Brain microvascular endothelial cell (primary cell): Measurements from ENCODE around the gene WDR77.

Experiments
- DNase-seq: peaks from one replicate; pipeline ENCODE4 v3.0.0-alpha.2; 2020
- H3K27ac ChIP-seq: fragments of 250-450 bp; sonication (Bioruptor Pico); 2 replicates; pipeline ENCODE4 v1.5.1; 2020; ENCODE audit warnings: mild to moderate bottlenecking, moderate library complexity
- H3K27me3 ChIP-seq: fragments of 250-450 bp; sonication (Bioruptor Pico); replicated peaks from 2 replicates; pipeline ENCODE4 v1.5.1; 2020; ENCODE audit warnings: mild to moderate bottlenecking
- H3K36me3 ChIP-seq: fragments of 250-450 bp; sonication (Bioruptor Pico); replicated peaks from 2 replicates; pipeline ENCODE4 v1.5.1; 2020; ENCODE audit warnings: mild to moderate bottlenecking
- H3K4me3 ChIP-seq: 2 replicates; pipeline ENCODE4 v1.5.1; 2011; ENCODE audit warnings: low read depth, mild to moderate bottlenecking, control low read depth, low read length, moderate library complexity
- in situ Hi-C: cut with HindIII; loops from 2 replicates; pipeline ENCODE4 v1.10.0; 2017; ENCODE audit warnings: low sequenced_read_pairs, low pct_ligation_motif_present
- TF ChIP-seq, protein P1 (sequence below): IDR thresholded peaks from 2 replicates; pipeline ENCODE4 v1.5.1; 2011; ENCODE audit warnings: low read depth, mild to moderate bottlenecking, moderate library complexity, low read length, control low read depth, inconsistent platforms; ENCODE audit errors: missing control alignments

WDR77 gene

DNA sequence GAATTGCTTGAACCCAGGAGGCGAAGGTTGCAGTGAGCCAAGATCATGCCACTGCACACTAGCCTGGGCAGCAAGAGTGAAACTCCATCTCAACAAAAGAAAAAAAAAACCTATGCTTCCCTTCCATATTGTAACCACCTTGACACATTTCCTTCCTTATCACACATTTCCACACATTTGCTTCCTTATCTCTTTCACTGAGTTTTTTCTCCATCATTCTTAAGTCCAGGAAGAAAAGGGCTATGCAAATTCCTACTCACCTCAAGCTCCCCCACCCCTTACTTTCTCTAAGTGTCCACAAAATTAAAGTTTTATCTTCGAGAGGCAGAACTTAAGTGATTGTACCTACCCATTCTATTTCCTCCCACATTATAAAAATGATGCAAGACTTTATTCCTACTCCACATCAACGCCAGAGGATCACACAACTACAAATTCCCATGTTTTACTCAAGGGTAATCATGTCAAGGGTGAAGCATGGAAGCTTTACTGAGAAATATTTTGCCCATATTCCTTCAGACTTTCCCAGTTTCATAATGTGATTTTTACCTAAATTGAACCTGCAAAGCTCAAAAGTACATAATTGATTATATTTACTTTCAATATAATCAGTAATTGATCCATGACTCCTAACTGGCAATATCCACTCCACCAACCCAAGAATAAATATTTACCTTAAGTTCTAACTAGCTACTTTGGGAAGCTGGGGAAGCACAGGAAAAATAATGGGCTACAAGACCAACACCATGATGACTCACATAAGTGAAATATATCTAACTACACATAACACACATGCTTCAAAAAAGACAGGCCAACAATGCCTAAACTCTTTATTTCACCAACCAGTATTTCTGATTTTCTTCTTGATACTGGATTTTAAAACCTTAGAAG, 9.3 kb downstream of the WDR77 start:
- DNase-seq, result no peak
- no peak overlapping the region for H3K4me3 ChIP-seq
- H3K36me3 ChIP-seq, result peaks cover 48% of the 10 kb centered on the region
- in situ Hi-C loops, result no loop called here
- H3K27ac ChIP-seq, result no peak overlapping the region
- H3K27me3 ChIP-seq, result no peaks in the 10 kb centered on the region
- TF ChIP-seq, protein P1, sequence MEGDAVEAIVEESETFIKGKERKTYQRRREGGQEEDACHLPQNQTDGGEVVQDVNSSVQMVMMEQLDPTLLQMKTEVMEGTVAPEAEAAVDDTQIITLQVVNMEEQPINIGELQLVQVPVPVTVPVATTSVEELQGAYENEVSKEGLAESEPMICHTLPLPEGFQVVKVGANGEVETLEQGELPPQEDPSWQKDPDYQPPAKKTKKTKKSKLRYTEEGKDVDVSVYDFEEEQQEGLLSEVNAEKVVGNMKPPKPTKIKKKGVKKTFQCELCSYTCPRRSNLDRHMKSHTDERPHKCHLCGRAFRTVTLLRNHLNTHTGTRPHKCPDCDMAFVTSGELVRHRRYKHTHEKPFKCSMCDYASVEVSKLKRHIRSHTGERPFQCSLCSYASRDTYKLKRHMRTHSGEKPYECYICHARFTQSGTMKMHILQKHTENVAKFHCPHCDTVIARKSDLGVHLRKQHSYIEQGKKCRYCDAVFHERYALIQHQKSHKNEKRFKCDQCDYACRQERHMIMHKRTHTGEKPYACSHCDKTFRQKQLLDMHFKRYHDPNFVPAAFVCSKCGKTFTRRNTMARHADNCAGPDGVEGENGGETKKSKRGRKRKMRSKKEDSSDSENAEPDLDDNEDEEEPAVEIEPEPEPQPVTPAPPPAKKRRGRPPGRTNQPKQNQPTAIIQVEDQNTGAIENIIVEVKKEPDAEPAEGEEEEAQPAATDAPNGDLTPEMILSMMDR, result no peak

DNA sequence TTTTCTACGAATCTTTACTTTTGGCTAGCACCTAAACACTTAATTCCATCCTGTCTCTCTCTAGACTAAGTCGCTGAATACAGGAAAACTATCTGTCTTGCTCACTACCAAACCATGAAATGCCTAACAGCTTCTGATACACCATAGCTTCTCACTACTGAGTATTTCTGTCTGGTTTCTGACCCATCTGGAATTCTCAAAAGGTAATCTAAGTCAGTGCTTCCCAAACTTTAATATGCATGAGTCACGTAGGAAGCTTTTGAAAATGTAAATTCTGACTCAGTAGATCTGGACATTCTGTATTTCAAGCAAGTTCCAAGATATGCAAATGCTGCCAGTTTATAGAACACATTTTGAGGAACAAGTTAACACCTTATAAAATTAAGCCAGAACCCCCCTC, 12.3 kb downstream of the WDR77 start:
- H3K36me3 ChIP-seq, result peaks cover 30% of the 10 kb centered on the region
- no peak overlapping the region for H3K27ac ChIP-seq
- H3K4me3 ChIP-seq, result no peak overlapping the region
- H3K27me3 ChIP-seq, result no peaks in the 10 kb centered on the region
- TF ChIP-seq, protein P1, result no peak
- in situ Hi-C loops, result no loop called here
- no peak for DNase-seq

DNA sequence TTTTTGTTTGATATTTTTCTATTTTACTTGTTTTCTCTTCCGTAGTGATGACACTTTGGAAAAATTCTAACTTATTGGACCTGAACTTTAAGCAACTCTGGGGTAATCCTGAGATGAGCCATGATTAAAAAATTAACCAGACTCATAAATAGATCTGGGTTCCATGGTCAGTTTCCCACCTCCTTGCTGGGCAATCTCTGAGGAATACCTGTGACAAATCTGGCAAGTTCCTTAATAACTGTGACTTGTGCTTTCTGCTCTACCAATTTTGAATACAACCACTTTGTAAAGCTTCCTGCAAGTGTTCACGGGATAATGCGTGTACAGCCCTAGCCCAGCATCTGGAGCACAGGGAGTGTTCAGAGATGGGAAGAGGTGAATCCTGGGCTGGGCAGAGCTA, 24.8 kb downstream of the WDR77 start:
- in situ Hi-C loops, result loop anchor here (25.0 kb wide), 1 partner anchor 212 kb away; the partner anchor contains the start of gene DENND2D
- TF ChIP-seq, protein P1, result no peak
- Histone ChIP-seq H3K36me3 (no peaks in the 10 kb centered on the region), H3K27me3 (no peaks in the 10 kb centered on the region), H3K27ac (no peak overlapping the region), H3K4me3 (no peak overlapping the region)
- DNase-seq, result no peak

DNA sequence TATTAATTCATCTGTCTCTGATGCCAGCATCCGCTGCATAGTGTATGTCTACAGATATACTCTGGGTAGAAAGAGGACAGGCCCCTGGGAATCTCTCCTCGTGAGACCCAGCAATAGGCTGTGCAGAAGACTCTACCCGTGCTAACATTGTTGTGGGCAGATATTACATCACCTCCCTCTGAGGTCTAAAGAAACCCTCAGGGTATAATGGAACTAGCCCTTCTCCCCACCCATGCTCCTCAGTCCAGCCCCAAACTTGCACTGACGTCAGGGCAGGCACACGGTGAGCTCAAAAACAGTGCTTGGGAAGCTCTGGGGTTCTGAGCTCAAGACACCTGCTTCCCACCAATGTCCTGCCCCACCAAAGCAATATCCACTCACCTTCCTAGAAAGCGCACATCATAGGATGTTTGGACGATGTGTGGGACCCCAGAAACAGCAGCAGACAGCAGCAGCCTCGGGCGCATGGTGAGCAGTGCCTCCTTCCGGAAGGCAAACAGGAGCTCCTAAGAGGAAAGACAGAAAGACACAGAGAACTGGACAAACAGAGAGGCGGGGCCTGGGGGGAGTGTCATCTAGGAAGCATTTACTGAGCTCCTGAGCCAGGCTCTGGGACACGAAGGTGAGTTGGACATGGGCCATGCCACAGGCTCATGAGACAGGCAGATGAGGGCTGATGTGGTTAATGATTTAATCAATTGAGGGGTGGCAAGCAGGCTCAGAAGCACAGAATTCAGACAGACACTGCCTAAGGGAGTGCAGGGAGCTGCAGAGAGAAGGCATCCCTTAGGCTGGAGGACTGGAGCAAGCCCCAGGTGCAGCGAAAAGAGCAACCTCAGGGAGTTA, 26.3 kb downstream of the WDR77 start:
- Histone ChIP-seq H3K27me3 (no peaks in the 10 kb centered on the region), H3K27ac (no peak overlapping the region), H3K4me3 (no peak overlapping the region), H3K36me3 (no peaks in the 10 kb centered on the region)
- DNase-seq, result no peak
- in situ Hi-C loops, result loop anchor here (25.0 kb wide), 1 partner anchor 210 kb away; the partner anchor contains the start of gene DENND2D
- TF ChIP-seq, protein P1, result no peak

DNA sequence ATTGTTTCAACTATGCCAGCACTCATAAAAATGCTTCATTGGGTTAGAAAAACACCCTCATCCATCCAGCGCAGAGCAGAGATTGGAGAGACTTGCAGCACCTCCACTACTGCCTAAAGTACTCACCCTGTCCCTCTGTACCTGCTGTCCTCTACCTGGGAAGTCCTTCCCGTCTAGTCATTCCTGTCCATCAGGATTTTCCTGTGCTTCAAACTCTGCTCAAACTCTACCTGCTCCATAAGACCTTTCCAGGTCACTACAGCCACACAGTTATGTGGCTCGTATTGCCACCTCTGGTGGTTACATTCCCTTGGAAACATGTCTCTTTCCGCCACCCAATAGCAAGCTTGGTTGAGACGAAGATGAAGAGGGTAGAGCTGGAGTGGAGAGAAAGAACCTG, 28.7 kb downstream of the WDR77 start:
- no peaks in the 10 kb centered on the region for H3K27me3 ChIP-seq
- no peaks in the 10 kb centered on the region for H3K36me3 ChIP-seq
- in situ Hi-C loops, result loop anchor here (25.0 kb wide), 1 partner anchor 208 kb away; the partner anchor contains the start of gene DENND2D
- H3K27ac ChIP-seq, result no peak overlapping the region
- TF ChIP-seq, protein P1, result no peak
- no peak overlapping the region for H3K4me3 ChIP-seq
- no peak for DNase-seq
